ENCODE results near the gene MRPL4. TPM values are rescaled to one million over a fixed set of nuclear protein-coding genes. Genes with fewer than 3 reads are reported as not detected.

MRPL4 gene
- 76.3 and 77.9 TPM in 2 replicates for total RNA-seq

DNA sequence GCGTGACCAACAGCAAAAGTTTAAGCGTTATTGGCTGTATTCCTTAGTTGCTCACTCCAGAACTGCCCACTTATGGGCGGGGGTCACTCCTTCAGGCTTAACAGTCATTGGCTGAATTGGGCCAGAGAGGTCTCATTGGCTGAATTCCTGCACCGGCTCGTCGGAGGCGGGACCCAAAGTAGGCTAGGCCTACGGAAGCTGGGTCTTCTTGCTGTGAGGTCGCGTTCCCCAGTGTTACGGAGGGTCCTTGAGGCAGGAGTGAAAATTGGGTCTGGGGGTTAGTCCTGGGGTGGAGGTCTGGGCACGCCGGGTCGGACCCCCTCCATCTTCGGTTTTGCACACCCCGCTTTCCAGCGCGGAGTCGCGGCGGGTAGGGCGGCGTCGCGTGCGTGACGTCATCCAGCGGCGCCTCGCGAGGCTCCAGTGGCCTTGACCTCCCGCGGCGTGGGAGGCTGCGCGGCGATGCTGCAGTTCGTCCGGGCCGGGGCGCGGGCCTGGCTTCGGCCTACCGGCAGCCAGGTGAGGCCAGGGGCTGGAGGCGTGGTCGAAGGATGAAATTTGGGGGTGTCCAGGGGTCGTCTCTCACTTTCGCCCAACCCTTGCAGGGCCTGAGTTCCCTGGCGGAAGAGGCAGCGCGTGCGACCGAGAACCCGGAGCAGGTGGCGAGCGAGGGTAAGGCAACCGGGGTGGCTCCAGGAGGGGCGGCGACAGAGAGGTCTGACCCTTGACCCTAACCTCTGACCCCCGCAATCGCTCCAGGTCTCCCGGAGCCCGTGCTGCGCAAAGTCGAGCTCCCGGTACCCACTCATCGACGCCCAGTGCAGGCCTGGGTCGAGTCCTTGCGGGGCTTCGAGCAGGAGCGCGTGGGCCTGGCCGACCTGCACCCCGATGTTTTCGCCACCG is at the start of gene MRPL4:
MRPL4 (plus strand) TSS at position 423 of the 903 bp plus-strand sequence; CDS start at position 463, 40 bp downstream.
- intact Hi-C loops (cut with micrococcal nuclease): loop anchor here (2.0 to 5.0 kb wide), 3 partner anchors 15 to 145 kb away; partner anchors contain the start of genes DNMT1 and PPAN

DNA sequence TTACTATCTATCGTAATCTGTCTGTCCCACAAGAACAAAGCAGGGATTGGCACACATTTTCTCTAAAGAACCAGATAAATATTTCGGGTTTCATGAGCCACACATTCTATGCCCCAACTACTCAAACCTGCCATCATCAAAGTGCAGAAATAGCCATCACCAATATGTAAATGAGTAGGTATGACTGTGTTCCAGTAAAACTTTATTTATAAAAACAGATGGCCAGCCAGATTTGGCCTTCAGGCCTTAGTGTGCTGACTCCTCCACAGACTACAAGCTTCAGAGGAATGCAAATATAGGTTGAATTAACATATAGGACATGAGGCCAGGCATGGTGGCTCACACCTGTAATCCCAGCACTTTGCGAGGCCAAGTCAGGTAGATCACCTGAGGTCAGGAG is 48.3 kb upstream of the MRPL4 start:
- intact Hi-C loops (cut with micrococcal nuclease): no loop called here

DNA sequence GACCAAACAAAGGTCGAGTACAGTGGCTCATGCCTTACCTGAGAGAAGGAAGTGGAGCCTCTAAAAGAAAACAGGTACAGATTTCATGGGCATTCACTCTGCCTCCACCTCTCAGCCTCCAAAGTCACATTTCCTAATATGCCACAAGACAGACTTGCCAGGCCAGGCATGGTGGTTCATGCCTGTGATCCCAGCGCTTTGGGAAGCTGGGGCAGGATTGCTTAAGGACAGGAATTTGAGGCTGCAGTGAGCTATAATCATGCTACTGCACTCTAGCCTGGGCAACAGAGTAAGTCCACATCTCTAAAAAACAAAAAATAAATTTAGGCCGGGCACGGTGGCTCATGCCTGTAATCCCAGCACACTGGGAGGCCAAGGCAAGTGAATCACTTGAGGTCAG is 46.4 kb upstream of the MRPL4 start:
- intact Hi-C loops (cut with micrococcal nuclease): no loop called here

DNA sequence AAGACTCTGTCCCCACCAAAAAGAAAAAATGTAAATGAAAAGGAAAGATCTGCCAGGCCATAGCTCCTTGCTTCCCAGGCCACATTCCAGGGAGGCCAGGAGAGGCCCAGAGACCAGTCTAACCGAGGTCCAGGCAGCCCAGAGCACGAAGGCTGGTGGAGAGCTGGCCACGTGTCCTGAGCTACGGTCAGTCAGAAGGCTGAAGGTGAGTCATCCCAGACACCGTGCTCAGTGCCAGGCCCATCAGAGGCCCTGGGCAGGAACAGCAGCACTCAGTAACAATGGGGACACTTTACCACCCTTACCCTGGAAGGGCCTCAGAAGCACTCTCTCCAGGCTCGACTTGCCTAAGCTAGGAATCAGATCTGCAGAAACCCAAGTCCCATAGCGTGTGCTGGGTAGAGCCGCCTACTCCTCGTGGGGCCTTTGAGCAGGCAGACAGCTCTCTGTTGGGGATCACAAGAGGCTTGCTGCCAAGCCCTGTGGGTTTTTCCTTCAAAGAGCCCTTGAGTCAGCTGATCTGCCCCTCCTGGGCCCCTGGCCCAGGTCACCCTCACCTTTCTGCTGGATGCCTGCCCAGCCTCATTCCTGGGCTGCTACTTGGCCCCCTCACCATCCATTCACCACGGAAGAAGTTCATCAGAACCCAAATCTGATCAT is 45.7 kb upstream of the MRPL4 start:
- intact Hi-C loops (cut with micrococcal nuclease): no loop called here

DNA sequence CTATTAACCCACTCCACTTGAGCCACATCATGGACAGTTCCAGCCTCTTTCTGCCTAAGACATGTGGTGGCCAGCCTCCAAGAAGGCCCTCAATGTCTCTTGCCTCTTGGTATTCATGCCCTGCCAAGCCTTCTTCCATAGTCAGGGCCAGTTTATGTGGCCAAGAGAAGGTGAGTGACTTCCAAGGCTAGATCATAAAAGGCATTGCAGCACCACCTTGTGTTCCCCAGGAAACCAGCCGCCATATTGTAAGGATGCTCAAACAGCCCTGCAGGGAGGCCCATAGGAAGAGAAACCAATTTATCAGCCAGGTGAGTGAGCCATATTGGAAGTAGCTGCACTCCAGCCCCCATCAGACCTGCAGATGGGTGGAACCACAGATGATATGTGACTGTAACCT is 45.0 kb upstream of the MRPL4 start:
- intact Hi-C loops (cut with micrococcal nuclease): no loop called here

DNA sequence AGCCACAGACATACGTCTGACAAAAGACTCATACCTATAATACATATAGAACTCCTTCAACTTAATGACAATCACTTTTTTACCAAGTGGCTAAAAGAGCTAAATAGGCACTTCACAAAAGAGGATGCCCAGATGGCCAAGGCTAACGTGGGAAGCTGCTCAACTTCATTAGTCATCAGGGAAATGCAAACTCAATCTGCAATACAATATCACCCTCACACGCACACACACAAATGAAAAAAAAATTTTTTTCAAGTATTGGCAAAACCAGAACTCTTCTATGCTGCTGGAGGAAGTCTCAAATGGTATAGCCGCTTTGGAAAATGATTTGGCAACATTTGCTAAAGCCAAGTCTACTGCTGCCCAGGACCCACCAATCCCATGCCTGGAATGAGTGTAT is 42.7 kb upstream of the MRPL4 start:
- intact Hi-C loops (cut with micrococcal nuclease): no loop called here

DNA sequence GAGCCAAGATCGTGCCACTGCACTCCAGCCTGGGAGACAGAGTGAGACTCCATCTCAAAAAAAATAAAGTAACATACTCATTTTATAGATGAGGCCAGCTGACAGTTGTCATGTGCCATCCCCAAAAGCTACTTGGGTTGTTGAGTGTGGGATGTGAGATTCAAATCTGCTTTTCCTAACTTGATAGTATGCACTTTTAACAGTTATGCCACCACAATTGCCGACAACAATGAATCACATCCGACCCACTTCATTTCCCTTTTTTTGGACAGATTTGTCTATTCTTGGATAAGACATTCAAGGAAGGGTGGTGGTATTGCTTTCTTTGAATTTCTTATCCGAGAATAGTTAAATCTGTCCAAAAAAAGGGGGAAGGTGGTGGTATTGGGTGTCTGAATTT is 41.0 kb upstream of the MRPL4 start:
- intact Hi-C loops (cut with micrococcal nuclease): no loop called here

DNA sequence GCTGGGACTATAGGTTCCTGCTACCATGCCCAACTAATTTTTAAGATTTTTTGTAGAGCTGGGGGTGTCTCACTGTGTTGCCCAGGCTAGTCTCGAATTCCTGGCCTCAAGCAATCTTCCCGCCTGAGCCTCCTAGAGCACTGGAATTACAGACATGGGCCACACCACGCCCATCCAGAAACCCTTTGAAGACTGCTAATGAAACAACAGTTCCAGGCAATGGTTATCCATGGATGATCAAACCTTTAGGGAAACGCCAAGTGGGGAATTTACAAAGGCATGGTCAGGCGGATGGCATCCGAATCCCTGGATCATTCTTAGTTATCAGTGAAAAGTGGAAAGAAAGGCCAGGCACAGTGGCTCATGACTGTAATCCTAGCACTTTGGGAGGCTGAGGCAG is 40.3 kb upstream of the MRPL4 start:
- intact Hi-C loops (cut with micrococcal nuclease): no loop called here

DNA sequence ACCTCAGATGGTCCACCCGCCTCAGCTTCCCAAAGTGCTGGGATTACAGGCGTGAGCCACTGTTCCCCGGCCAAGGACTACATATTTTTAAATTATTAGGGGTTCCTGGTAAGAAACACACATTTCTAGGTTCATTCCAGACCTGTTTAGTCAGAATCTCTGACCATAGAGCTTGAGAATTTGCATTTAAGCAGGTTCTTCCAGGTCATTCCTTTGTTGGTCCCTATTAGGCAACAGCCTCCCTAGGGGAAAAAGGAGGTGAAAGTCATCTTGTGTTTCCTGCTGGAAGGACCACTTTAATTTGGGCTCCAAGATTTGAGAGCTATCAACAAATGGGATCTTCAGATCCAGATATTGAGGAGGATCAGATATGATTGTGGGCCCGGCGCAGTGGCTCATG is 37.2 kb upstream of the MRPL4 start:
- intact Hi-C loops (cut with micrococcal nuclease): no loop called here

DNA sequence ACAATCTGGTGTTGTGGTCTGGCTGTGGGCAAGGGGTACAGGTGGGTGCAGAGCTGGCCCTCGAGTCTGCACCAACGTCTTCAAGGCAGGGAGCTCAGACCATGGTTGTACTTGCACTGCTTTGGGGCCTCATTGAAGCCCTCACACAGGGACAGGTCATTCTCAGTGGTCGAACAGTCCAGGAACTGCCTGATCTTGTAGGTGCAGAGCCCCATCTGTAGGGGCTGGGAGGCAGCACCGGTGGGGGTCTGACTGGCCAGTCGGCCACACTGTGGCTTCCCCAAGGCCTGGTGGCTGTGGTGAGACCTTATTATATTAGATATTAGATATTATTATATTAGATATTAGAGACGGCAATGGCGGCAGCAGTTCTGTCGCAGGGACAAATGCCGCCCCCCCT is 34.9 kb upstream of the MRPL4 start:
- intact Hi-C loops (cut with micrococcal nuclease): no loop called here

DNA sequence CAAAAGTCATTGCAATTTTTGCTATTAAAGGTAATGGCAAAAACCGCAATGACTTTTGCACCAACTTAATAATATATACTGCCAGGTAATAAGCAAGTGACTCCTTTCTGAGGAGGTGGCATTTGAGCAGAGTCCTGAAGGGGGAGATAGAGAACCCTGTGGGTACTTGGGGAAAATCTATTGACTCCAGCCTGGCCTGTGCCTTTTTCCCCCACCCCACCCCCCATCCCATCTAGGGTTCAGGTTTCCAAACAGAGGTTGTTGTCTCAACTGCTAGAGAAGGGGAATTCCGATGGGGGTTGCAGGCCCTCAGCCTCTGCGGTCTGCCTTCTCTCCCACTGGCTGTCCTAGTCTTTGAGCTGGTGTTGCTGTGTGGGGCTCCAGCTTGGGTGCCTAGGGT is 32.3 kb upstream of the MRPL4 start:
- intact Hi-C loops (cut with micrococcal nuclease): no loop called here

DNA sequence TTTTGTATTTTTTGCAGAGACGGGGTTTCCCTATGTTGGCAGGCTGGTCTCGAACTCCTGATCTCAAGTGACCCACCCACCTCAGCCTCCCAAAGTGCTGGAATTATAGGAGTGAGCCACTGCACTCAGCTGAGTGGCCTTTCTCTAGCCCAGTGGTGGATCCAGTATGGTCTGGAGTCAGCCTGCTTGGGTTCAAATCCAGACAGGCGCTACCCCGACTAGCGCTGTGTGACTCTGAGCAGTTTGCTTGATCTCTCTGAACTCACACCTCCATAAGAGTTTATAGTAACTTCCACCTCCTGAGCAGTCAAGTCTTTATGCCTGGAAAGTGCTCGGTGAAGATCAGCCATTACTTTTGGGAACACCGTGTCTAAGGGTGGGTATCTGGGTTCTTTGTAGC is 31.3 kb upstream of the MRPL4 start:
- intact Hi-C loops (cut with micrococcal nuclease): no loop called here

DNA sequence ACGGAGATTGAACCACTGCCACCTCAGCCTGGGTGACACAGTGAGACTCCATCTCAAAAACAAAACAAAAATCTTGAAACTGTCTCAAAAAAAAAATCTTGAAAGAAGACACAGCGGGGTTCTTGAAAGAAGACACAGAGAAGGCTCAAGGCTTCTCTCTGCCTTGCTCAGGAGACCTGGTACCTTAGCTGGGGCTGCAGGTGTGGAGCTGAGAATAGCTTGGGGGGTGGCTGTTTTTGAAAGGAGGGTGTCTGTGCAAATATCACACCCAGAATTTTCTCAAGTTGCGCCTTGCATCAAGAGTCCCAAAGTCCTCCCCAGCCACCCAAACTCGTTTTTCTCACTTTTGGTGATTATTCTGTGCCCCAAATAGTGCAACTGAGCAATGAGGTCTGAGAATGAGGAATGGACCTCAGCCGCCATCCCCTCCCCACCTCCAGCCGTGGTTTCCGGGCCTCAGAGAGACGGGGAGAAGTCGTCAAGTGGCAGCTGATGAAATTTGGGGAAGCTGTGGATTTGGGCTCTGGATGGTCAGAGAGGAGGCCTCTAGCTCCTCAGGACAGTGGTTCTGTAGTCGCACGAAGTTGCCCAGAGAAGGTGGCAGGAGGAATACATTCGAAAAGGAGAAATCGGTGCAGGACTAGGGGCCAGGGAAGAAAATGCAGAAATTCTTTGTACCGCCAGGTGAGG is 29.7 kb upstream of the MRPL4 start:
- intact Hi-C loops (cut with micrococcal nuclease): no loop called here

DNA sequence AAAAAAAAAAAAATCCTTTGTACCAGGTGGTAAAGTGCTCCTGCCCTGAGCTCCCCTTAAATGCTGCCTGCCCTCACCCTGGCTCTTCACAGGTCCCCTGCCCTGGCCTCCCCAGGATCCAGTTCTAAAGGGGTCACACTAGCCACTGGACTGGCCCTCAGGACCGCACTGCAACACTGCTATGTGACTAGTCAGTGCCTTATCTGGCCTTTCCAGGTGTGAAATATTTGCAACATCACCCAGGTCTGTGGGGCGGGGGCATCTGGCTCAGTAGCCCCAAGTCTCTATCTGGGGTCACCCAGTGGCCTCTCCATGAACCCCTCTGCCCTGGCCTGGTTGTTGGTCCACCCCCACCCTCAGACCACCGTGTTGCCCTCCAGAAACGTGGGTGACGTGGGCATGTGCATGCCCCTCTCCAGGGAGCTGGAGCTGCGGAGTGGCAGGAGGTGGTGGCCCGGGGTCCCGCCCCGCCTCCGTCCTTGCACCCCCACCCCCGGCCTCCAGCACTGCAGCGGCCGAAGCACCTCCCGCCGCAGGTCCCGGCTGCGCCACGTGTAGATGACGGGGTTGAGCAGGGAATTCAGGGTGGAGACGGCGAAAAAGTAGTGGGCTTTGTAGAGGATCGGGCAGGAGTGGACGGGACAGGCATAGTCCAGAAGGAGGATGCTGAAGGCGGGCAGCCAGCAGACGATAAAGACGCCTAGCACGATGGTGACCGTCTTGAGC is 28.4 kb upstream of the MRPL4 start:
- intact Hi-C loops (cut with micrococcal nuclease): no loop called here

DNA sequence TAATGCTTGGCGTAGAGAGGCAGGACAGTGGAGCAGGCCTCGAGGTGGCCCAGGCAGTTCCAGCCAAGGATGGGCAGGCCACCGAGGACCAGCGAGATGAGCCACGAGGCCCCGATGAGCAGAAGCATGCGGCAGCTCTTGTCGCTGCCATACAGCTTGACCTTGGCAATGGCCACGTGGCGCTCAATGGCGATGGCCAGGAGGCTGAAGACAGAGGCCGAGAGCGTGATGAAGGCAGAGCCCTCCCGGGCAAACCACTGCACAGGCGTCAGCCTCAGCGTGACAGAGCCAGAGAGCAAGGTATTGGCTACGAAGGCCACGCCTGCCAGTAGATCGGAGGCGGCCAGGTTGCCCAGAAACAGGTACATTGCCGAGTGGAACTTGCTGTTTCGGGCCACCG is 27.7 kb upstream of the MRPL4 start:
- intact Hi-C loops (cut with micrococcal nuclease): no loop called here

DNA sequence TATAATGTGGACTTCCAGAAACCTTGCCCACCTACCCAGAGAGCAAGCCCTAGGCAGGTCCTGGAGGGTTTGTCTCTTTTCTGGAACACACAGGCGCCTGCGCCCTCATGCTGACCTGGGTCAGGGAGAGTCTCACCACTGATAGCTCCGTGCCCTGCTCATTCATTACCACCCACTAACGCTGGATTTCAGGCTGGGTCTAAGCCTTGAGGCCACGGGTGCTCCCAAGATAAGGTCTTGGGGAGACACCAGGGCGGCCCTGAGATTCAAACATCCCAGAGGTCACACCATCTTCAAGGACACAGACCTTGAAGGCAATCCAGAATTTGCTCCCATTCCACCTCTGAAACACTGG is 26.0 kb upstream of the MRPL4 start:
- intact Hi-C loops (cut with micrococcal nuclease): no loop called here

DNA sequence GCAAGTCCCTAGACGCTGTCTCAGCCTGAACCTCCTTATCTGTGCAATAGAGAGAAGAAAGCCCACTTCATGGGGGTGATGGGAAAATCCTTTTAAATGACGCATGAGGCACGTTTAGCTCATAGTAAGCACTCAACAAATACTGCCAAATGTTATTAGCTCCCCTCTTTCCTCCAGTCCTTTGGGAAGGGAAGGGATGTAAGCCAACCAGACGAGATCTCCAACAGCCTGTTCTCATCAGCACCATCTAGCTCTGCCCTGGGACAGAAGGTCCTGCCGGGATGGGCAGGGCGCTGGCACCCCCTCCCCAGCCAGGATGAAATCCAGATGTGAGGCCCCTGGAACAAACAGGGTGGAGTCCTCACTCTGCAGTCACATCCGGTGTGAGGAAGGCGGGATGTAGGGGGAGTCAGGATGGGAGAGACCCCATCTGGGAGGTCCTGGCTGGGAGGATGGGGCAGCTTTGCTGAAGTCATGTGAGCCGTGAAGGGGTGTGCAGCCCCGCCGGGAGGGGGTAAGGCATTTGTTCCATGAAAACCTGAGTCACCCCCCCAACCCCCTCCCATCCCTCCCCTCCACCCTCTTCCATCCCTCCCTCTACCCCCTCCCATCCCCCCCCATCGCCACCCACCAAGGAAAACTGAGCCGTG is 25.5 kb upstream of the MRPL4 start:
- intact Hi-C loops (cut with micrococcal nuclease): no loop called here

DNA sequence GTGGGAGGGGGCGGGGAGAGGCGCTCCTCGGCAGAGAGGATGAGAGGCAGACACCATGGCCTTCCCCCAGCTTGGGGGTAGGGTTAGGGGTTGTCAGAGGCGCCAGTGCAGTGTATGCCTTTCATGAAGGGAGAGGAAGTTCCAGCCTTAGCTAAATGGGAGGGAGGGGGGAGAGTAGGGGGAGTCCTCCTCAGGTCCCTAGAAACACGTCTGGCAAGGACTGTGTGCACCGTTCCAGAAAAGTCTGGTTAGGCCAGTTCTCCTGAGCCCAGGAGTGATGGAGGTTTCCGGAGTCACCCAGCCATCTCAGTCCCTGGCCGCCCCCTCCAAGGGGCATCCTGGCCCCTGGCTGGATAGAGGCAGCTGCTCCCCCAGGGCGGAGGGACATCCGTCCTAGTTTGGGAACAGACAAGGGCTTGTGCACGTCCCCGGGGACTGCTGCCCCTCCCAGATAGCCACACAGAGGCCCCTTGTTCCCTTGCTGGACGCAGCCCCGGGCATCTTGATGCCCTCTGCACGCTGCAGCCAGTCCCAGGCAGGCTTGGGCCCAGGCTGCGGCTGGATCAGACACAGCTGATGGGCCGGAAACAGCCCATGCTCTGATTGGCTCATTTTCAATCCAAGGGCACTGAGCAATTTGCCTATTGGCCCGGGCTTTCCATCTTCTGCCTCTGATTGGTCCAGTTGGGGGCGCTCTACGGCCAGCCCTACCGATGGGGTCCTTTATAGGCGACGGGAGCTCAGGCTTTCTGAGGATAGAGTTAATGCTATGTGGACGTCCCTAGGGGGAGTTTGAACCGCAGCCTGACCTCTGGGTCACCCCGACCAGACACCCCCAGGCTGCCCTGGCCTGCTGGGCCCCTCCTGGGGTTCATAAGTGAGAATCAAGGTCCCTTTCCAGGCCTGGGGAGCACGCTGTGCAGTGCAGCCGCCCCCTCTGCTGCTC is 24.7 kb upstream of the MRPL4 start:
- intact Hi-C loops (cut with micrococcal nuclease): no loop called here

DNA sequence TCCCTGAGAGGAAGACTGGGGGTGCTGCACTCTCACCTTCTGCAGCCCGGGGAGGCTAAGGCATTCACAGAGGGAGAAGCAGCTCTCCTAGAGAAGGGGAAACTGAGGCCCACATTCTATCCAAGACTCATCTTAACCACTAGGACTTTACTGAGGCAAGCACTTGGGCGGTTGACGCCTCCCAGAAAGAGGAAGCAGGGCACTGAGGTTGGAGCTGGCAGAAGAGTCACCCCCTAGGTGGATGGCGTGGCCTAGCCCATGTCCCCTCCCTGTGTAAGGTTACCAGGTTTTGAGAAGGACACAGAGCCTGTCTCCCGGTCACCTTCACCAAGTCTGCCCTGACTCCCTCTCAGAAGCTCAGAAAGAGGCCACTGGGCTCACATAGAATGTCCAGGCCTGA is 23.6 kb upstream of the MRPL4 start:
- intact Hi-C loops (cut with micrococcal nuclease): no loop called here

DNA sequence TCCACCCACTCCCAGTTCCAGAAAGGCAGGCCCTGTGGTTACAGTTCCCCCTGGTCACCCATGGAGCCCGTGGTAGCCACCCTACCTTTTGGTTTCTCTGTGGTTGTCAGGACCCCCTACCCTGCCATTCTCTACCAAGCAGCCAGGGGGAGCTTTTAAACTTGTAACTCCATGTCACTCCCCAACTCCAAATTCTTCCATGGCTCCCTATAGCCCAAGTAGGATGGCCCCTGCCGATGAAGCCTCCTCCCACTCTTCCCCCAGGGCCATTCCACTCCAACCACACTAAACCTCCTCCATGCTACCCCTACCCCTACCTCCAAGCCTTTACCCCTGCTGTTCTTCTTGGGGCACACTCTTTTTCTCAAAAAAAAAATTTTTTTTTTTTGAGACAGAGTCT is 23.1 kb upstream of the MRPL4 start:
- intact Hi-C loops (cut with micrococcal nuclease): loop anchor here (1.0 kb wide), 1 partner anchor 21 kb away; no protein-coding TSS in a partner anchor

All from T-helper 2 cell treated with Interferon-gamma antibody and Interleukin-4, amounts not matched to agents 100 ng/mL and 5 ng/mL, for 36 hours (primary cell).